ENCODE measurements around the gene JMJD6. TPM values are rescaled to one million over a fixed set of nuclear protein-coding genes. Genes with fewer than 3 reads are reported as not detected.

Gene JMJD6
- total RNA-seq, 1 experiment from 2014 or later = 60.0 TPM

- no peaks in the 10 kb centered on the region for H3K4me1 ChIP-seq (ENCODE audit: control insufficient read depth, insufficient read depth, low read length)
- no peak overlapping the region for H3K27ac ChIP-seq (ENCODE audit: low read length)
- TF ChIP-seq SIN3A (IDR thresholded peaks at IDR 0.05; ENCODE audit: borderline replicate concordance, insufficient read depth, low read depth, low read length) (no peak), POLR2AphosphoS5 (IDR thresholded peaks at IDR 0.05; ENCODE audit: low read depth, low read length) (no peak), REST (IDR thresholded peaks at IDR 0.05; ENCODE audit: insufficient read depth in 1 of 2, low read depth in 2 of 2, low read length in 1 of 2) (no peak), TCF7L2 (IDR thresholded peaks at IDR 0.05; ENCODE audit: low read depth, low read length) (no peak)
- TF ChIP-seq, protein P1, sequence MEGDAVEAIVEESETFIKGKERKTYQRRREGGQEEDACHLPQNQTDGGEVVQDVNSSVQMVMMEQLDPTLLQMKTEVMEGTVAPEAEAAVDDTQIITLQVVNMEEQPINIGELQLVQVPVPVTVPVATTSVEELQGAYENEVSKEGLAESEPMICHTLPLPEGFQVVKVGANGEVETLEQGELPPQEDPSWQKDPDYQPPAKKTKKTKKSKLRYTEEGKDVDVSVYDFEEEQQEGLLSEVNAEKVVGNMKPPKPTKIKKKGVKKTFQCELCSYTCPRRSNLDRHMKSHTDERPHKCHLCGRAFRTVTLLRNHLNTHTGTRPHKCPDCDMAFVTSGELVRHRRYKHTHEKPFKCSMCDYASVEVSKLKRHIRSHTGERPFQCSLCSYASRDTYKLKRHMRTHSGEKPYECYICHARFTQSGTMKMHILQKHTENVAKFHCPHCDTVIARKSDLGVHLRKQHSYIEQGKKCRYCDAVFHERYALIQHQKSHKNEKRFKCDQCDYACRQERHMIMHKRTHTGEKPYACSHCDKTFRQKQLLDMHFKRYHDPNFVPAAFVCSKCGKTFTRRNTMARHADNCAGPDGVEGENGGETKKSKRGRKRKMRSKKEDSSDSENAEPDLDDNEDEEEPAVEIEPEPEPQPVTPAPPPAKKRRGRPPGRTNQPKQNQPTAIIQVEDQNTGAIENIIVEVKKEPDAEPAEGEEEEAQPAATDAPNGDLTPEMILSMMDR (IDR thresholded peaks at IDR 0.05) = no peak
- ChIA-PET CTCF (interaction anchor here (0.7 kb wide), 1 partner anchor 43 kb away, joined by 4 read pairs; no protein-coding TSS in a partner anchor), POLR2A (no interaction called here)
- intact Hi-C loops (cut with micrococcal nuclease; ENCODE audit: unreplicated experiment) = no loop called here
- H3K4me3 ChIP-seq (ENCODE audit: low read depth in 2 of 2, low read length in 2 of 2) = no peak overlapping the region
- in situ Hi-C loops (cut with HindIII; ENCODE audit: low pct_unique_long_range_greater_than_20kb, low sequenced_read_pairs) = no loop called here
- DNase-seq (ENCODE audit: low read depth, low spot score) = no peak
- H3K9me3 ChIP-seq (ENCODE audit: control insufficient read depth, insufficient read depth, low read depth, low read length) = no peaks in the 10 kb centered on the region
- H3K36me3 ChIP-seq (ENCODE audit: control insufficient read depth, insufficient read depth, low read length) = no peaks in the 10 kb centered on the region; the same call in 1 of the 2 replicates
- no TSS peak for BruUV-seq (replicated peaks)
- no peaks in the 10 kb centered on the region for H3K27me3 ChIP-seq (ENCODE audit: control insufficient read depth, insufficient read depth, low read length)
- no peak for ATAC-seq
These were observed 25.1 kb upstream of the JMJD6 start for GRCh38 chr17:76751416-76751993.

DNA sequence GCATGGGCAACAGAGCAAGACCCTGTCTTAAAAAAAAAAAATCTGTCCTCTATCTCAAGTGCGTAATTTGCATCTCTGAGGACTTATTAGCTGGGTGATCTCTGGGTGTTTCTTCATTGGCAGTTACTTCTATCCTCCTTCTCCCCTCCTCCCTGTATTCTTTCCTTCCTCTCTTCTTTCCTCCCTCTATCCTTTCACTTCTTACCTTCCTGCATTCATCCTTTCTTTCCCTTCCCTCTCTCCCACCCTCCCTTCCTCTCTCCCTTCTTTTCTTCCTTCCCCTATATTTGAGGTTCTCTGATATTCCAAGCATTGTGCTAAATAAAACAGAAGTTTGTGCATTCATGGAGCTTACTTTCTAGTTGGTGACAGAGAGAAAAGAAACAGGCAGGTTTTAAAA lies 22.3 kb upstream of the JMJD6 start:
- in situ Hi-C loops (cut with HindIII; ENCODE audit: low pct_unique_long_range_greater_than_20kb, low sequenced_read_pairs) = no loop called here
- Histone ChIP-seq H3K4me3 (ENCODE audit: low read depth in 2 of 2, low read length in 2 of 2) (no peak overlapping the region), H3K27ac (ENCODE audit: low read length) (no peak overlapping the region), H3K36me3 (ENCODE audit: control insufficient read depth, insufficient read depth, low read length) (peaks cover 8% of the 10 kb centered on the region; the same call in 1 of the 2 replicates), H3K27me3 (ENCODE audit: control insufficient read depth, insufficient read depth, low read length) (no peaks in the 10 kb centered on the region), H3K9me3 (ENCODE audit: control insufficient read depth, insufficient read depth, low read depth, low read length) (no peaks in the 10 kb centered on the region), H3K4me1 (ENCODE audit: control insufficient read depth, insufficient read depth, low read length) (no peaks in the 10 kb centered on the region)
- ChIA-PET POLR2A (no interaction called here), CTCF (interaction anchor here (0.8 kb wide), 1 partner anchor 21 kb away, joined by 11 read pairs; no protein-coding TSS in a partner anchor)
- intact Hi-C loops (cut with micrococcal nuclease; ENCODE audit: unreplicated experiment) = no loop called here
- DNase-seq (ENCODE audit: low read depth, low spot score) (no peak), ATAC-seq (no peak)
- TF ChIP-seq SIN3A (IDR thresholded peaks at IDR 0.05; ENCODE audit: borderline replicate concordance, insufficient read depth, low read depth, low read length) = no peak
- TF ChIP-seq REST (IDR thresholded peaks at IDR 0.05; ENCODE audit: insufficient read depth in 1 of 2, low read depth in 2 of 2, low read length in 1 of 2) = no peak
- TF ChIP-seq POLR2AphosphoS5 (IDR thresholded peaks at IDR 0.05; ENCODE audit: low read depth, low read length) = no peak
- TF ChIP-seq, protein P1 (IDR thresholded peaks at IDR 0.05) = no peak
- TF ChIP-seq TCF7L2 (IDR thresholded peaks at IDR 0.05; ENCODE audit: low read depth, low read length) = no peak
- BruUV-seq (replicated peaks) = no TSS peak
